ENCODE measurements around the gene UCHL1.
"Not testable (repeated sequence)": the region's sequence is repeated elsewhere in the genome, so short reads cannot be mapped to it uniquely, and the experiment has no call there.

The UCHL1 gene

DNA sequence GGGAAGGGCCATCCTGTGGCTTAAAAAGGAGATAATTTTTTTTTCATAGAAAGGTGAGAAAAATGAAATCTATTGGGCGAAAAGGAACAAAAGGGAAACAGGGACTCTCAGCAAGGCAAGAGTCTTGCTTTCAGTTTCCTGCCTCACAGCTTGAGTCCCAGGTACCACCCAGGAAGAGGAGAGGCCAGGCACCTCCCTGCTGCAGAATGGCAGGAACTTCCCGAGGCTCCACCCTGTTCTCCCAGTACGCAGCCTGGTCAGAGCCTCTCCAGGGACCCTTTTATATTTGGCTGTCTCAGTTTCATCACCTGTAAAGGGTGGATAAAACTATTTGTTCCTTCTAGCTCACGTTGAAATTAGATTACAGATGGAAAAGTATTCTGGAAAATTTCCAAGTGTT, 33.8 kb downstream of the UCHL1 start:
- no peak for DNase-seq (ENCODE audit: low read depth)

DNA sequence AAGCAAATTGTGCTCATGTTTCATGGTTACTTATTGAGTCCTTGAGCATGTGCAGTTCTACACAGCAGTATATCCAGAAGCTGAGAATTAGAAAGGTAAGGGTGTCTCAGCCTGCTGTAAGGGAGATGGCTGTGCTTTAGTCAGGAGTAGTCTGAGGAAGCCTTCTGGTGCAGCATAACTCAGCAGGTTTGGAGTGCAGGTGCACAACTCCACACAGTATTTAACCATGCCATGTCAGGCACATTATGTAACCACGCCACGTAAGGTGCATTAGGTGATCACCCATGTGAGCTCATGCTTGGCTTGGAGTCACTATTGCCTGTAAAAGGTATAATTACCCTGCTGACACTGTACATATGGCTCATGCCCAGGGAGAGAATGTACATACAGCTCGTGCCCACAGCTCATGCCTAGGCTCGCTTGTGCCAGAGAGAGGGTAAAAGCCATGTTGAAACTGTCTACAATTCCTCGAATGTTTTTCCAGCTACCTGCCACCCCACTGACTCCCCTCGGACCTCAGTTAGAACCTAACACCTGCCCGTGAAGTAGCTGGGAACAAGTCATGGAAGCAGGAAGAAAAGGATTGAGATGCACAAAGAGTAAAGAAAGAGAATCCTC, 37.8 kb downstream of the UCHL1 start:
- no peak for DNase-seq (ENCODE audit: low read depth)

DNA sequence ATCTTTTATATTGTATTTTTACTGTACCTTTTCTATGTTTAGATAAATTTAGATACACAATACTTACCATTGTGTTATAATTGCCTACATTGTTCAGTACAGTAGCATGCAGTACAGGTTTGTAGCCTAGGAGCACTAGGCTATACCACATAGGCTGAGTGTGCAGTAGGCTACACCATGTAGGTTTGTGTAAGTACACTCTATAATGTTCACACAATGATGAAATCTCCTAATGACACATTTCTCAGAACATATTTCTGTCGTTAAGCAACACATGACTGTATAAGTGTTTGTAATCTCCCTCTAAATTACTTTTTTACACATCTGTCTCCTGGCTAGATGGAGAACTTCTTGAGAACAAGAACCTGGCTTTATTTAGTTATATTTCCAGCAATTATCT, 40.3 kb downstream of the UCHL1 start:
- DNase-seq (ENCODE audit: low read depth), result no peak

DNA sequence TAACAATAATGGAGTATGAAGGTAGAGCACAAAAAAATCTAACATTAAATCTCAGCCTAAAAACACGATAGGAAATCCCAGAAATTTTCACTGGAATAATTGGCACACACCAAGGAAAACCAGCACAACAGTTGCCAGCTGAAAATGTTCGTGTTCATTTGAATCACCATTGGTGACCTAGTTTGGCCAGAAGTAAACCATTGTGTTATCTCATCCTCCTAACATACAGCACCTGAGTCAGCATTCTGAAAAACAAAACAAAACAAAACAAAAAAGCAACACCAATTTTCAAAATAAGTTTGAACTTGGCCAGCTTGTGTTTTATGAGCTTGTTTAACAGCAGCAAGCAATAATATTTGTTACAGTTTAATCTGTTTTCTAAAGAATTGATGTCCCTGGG, 41.1 kb downstream of the UCHL1 start:
- DNase-seq (ENCODE audit: low read depth), result no peak

DNA sequence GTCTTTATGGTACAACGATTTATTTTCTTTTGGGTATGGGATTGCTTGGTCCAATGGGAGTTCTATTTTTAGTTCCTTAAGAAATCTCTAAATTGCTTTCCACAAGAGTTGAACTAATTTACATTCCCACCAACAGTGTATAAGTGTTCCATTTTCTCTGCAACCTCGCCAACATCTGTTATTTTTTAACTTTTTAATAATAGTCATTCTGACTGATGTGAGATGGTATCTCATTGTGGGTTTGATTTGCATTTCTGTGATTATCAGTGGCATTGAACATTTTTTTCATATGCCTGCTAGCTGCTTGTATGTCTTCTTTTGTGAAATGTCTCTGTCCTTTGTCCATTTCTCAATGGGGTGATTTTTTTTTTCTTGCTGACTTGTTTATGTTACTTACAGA, 42.8 kb downstream of the UCHL1 start:
- DNase-seq (ENCODE audit: low read depth), result no peak

DNA sequence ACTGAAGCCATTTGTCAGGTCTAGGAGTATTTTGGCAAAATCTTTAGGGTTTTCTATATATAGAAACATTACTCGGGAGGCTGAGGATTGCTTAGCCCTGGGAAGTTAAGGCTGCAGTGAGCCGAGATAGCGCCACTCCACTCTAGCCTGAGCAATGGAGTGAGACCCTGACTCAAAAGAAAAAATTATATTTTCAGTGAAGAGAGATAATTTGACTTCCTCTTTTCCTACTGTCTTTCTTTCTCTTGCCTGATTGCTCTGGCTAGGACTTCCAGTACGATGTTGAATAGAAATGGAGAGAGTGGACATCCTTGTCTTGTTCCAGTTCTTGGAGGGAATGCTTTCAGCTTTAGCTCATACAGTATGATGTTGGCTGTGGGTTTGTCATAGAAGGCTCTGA, 44.4 kb downstream of the UCHL1 start:
- DNase-seq (ENCODE audit: low read depth), result no peak

DNA sequence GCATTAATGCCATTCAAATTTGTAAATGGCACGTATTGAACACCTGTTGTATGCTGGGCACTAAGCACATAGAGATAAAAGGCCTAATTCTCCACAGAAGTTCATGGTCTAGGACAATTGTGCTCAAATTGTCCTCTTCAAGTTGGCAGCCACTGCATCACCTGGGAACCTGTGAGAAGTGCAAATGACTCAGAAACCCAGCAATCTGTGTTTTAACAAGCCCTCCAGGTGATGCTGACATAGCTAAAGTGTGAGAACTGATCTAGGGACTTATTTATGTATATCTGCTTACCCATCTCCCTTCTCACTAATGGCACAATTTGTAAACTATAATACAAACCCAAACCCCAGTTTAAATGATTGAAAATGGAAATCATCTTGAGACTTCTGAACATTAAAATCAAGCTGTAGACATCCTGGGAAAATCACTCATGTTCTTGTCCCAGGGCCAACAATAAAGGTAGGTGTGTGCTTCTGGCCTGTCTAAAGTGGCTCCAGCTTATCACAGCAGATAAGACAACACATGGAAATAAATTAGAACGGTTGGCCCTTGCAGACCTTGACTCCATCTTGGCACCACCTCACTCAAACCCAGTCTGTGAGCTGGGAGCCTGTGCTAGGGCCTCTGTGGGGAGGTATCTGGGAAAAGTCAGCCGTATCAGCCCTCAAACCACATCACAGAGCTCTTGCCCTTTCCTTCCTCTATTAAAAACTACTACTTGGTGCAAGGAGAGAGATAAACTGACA, 46.8 kb downstream of the UCHL1 start:
- no peak for DNase-seq (ENCODE audit: low read depth)

DNA sequence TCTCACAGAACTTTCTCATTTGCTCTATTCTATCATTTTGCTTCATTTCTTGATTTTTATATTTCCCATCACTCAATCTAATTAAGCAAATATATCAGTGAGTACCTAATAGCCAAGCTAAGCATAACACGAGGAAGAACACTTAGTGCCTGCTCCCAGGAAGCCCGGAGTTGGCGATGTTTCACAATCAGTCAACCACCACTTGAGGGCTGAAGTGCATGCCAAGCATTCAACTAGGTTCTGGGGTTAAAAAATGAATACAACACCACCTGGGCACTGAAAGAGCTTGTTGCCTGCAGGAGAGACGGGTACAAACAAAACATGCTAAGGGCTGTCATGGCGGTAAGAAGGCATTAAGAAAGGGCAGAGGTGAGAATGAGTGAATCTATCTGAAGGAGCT, 47.5 kb downstream of the UCHL1 start:
- DNase-seq (ENCODE audit: low read depth), result no peak

DNA sequence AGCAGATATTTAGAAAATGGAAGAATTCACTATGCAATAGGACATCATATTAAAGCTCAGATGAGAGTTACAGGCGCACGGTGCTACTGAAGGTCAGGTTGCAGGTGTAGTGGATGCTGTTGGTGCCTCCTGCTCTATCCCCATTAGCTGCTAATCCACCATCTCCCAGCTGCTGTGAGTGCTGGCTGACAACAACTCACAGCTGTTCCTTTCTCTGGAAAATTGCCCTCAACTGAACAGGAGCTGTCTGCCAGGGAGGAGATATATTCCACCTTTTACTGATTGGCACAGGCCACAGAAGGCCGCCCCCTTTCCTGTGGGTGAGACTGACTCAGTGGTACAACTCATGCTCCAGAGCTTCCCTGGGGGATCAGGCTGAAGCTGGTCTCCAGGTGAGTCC, 48.7 kb downstream of the UCHL1 start:
- DNase-seq (ENCODE audit: low read depth), result no peak

DNA sequence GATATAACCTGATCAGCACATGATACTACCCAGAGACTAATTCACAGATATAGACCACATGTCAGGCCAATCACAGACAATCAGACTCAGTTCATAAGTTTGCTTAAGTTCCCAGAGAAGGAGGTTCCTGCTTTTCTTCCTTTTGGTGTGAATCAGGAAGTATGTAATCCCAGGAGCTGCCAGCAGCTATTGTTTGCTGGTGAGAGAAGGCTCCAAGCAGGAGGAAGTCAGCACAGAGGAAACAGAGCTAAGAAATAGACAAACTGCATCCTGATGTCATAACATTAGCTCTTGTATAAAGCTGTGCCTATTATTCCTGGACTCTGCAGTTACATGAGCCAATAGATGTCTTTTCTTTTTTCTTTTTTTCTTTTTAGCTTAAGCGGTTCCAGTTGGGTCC, 50.9 kb downstream of the UCHL1 start:
- DNase-seq (ENCODE audit: low read depth), result no peak

DNA sequence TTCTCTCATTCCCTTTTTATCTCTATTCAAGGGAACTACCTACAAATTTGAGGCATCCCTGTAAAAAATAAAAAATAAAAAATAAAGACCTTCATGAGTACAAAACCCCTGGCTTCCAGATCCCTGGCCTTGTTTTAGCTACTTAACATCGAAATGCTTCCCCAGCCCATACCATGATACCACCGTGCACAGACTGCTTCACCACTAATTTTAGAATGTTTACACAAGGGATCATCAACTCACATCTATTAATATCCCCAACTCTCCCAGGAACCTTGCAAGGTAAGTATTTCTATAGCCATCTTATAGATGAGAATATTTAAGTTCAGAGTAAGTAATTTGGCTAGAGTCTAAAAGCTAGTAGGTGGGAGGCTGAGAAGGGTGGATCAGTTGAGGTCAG, 51.7 kb downstream of the UCHL1 start:
- no peak for DNase-seq (ENCODE audit: low read depth)

DNA sequence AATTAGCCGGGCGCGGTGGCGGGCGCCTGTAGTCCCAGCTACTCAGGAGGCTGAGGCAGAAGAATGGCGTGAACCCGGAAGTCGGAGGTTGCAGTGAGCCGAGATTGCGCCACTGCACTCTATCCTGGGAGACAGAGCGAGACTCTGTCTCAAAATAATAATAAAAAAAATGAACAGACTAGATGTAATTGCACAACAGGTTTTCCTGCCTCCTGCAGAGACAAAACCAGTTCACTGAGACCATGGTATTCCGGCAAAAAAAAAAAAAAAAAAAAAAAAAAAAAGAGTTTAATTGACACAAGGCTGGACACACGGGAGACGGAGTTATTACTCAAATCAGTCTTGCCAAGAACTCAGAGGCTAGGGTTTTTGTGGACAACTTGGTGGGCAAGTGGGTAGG, 58.7 kb downstream of the UCHL1 start:
- DNase-seq (ENCODE audit: low read depth), result not testable (repeated sequence)

DNA sequence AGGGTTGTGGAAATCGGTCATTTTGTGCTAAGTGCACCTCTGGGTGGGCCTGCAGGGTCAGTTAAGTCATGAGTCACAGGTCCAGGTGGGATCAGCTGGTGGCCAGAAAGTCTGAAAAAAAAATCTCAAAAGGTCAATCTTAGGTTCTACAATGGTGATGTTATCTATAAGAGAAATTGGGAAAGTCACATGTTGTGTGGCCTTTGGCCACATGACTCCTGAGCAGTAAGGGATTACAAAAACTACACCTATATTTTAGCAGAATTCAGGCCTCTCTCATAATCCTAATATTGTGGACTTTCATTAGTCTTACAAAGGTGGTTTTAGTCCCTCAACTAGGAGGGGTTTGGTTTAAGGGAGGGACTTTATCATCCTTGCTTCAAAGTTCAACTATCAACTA, 59.1 kb downstream of the UCHL1 start:
- no peak for DNase-seq (ENCODE audit: low read depth)
